ENCODE results near the gene U2SURP.
A peak's percentile ranks its signal among the peaks of the same experiment; 100 is the strongest.

The U2SURP gene

DNA sequence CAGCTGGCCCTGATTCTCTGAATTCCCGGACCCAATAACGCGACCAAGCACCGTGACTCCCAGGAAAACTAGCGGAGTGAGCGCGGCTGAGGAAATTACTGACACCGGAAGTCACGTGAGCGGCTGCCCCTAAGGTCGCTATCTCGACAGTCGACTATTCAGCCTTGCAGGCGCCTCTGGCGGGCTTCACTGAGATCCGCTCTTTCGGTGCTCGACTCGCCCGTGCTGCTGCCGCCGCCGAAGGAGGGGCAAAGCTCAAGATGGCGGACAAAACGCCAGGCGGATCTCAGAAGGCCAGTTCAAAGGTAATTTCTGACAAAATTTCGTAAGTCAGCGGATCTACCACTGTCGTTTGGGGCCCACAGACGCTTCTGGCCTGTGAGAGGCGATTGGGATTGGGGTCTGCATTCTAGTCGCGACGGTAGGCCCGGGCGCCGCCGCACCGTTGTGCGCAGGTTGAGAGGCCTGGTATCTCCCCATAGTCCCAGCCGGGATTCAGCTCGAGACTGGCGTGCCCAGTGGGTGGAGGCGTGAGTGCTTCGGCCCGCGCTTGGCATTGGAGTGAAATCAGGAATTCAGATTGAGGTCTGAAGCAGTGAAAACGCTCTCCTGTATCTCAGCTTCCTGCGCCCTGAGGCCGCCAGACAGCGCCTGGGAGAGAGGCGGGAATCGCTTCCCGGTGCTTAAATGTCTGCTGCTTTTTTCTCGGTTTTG, at the start of gene U2SURP:
TSS of gene U2SURP (plus strand) at position 202 of the 714 bp plus-strand sequence. CDS start at position 261, 59 bp downstream.
- DNase-seq, result peak; percentile 96

DNA sequence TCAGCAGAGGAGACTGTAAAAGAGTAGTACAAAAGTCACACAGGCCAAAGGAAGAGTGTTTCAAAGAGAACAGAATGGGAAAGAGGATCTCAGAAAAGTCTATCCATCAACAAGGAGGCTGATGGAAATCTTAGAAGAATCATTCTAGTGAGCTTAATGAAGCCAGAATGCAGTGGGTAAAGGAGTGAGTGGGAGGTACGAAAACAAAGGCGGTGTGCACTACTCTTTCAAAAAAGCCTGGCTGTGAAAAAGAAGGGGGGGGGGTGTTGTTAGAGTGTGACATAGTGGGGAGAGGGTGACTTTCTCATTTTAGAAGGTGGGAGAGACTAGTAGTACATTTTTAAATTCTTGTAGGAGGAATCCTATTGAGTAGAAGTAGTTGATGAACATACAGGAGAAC, 49.6 kb upstream of the U2SURP start:
- DNase-seq, result no peak

DNA sequence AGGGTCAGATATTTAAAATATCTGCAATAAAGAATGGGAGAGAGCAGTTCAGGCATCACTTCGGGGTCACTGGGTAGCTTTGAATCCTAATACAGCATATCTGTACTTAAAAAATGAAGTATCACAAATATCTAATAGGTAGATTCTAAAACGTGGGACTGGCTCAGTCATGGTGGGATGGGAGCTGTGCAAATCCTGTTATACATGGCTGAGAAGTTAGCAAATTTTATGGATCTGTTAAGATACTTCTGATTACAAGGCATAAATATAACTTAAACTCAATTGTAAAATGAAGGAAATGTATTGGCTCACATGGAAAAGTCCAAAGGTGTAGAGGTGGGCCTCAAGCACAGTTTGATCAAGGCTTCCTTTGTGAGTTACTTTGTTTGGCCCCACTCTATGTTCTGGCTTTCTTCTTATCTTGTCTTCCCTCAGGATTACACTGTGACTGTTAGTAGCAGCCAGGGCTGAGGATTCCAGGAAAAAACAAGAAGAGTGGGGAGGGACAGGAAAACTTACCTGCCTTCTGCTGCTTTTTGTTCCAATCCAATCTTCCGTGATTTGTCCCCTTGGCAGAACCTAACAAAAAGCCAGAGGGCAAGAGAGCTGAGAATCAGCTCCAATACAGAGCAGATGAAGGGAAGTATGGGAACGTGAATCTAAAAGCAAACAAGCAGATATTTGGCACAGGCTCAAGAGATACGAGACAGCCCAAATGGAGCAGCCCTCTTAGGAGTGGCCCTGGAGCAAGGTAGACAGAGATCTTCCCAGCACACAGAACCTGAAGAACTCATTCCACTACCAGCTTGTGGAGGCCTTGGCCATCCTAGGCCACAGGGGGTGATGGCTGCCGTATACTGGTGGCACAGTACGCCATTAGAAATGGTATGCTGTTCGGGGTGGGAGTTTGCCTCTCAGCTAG, 48.8 kb upstream of the U2SURP start:
- no peak for DNase-seq

DNA sequence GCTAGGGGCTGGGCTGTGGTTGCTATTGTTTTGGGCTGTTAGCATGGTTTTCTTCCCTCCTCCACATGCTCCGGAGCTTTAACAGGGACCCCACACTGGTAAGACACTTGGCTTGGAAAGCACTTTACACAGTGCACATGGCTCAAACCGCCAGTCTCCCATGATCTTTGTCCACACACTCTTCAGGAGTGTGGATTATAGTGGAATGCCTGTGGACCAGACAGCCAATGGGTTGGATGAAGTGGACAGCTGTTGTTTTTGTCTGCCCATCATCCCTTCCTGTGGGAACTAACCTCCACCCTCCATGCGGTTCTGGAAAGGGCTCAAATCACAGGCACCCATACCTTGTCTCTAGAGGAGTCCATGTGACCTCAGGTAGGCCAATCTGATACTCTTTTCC, 47.9 kb upstream of the U2SURP start:
- DNase-seq, result no peak

DNA sequence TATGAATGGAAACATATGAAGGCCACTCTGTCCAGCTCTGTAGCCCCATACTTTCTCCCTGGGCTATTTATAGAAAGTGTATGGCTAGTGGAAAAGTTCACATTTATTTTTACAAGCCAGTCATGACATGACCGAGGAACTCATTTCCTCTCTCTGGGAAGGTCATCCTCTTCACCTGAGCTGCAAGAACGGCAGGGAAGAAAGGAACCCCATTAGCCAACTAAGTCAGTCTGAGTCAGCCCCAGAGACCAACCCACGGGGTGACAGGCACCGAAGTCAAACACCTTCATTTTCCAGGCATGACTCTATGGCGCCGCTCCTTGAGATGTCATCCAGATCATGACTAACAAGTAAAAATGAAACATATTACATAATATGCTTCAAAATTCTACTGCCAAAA, 42.7 kb upstream of the U2SURP start:
- no peak for DNase-seq

DNA sequence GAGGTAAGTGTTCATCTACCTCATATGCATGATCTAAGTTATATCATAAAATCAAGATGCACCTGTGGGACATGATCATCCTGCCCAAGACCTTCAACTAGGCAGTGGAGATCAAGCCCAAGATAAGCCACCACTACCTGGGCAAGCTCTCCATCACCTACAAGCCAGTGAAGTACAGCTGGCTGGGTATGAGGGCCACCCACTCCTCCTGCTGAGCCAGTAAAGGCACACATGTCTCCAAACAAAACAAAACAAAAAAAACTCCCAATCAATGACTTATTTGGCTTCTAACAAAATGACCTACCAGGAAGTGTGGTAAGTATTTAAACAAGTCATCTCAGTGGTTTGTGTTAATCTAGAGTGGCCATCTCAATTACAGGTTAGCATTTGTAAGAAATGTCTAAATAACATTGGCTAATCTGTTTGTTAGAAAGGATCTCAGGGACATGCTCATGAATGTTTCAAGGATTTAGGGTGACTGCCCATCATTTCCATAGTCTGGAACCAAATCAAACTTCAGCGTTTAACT, 41.0 kb upstream of the U2SURP start:
- DNase-seq, result peak; percentile 23

DNA sequence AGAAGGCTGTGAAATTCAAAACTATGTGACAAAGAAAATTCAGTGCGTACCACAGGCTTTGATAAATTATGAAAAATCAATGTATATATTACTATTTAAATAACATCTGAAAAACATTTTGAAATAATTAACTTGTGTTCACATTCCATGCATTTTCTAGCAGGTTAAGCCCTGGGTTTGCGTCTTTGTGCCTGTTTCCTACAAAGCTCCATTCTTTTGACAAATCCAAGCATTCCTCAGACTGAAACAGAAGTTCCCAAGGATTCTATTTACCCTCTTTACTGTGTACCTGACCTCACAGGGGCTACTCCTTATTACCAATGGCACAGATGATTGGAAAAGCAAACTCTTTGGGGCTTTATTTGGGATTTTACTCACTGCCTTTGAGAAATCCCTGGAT, 39.8 kb upstream of the U2SURP start:
- no peak for DNase-seq

DNA sequence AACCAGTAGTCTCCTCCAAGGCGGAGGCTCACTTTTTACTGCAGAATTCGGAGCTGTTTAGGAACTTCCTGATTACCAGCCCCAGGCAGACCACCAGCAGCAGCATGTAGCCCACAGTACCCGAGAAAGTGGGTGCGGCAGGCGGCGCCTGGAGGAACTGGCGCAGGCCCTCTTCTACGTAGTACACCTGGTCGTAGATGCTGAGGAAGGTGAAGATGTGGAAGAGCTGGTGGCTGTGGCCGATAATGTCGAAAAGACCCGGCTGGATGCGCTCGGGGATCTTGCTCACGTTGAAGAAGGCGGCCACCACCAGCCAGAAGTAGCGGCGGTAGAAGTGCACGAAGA, 39.2 kb upstream of the U2SURP start:
- no peak for DNase-seq

DNA sequence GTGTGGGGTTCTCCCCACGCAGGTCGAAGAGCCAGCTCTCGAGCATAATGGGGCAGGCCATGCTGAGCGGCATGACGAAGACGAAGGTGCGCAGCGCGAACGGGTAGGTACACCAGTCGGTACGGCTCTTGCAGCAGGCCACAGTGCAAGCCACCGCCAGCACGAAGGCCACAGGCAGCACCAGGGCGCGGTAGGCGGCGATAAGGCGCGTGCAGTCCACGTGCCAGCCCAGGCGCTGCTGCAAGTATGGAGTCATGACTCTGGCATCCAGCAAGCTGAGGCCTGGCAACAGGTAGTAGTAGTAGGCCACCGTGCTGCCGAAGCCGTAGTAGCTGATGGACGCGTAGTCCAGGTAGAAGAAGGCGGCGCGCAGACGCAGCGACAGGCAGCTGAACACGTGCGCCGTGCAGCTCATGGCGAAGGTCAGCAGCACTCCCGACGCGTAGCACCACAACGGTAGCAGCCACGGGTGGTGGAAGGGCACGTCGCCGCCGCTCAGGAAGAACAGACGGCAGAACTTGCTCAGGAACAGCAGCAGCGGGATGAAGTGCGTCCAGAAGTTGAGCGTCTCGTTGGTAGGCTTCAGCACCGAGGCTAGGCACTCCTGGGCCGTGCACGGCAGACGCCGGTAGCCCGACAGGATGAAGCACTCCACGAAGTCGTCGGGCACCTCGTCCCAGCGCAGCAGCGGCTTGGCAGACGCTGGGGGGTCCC, 38.7 kb upstream of the U2SURP start:
- no peak for DNase-seq

DNA sequence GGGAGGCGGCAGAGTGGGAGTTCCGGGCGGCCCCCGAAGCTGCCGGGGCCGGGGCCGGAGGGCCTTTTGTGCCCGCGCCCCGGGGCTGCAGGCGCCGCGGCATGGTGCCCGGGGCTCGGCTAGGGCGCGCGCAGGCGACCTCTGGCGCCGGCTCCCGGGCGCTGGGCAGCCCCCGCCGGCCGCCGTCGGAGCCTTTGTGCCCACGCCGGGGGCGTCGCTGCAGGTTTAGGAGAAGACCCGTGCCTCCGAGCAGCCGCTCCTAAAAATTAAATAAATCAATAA, 38.2 kb upstream of the U2SURP start:
- no peak for DNase-seq

DNA sequence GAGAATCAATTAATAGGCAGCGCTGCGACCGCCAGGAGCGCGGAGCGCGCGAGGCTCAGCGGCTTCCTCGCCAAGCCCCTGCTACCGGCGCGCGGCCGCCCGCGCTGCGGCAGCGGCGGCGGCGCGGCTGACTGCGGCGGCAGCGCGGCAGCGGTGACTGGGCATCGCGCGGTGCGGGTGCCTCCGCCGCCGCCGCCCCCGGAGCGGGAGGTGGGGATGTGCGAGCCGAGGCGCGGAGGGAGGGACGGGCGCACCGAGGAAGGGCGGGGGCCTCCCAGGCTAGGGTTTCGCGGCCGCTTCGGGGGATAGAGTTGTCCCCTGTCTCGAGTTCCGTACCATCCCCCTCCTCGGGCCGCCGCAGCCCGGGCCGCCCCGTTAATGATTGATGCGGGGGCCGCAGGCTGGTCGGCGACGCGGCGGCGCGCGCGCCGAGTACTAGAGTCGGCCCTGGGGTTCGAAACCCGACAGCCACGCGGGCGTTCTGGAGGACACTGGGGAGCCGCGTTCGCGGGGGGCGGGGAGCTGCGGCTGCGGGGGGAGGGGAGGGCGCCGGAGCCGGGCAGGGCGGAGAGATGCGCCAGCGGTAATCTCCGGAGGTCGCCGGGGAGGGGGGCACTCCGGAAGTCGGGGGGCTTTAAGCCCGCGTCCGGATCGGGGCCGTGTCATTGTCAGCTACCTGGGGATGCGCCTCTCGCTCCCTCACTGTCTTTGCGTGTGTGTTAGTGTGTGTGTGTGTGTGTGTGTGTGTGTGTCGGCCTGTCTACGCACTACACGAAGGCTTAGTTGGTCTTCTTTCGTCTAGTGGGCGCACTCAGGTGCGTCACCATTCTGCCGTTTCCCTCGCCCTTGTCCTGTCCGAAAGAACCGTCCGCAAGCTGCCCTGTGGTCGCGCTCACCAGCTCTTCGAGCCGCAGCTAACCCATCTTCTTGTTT, 37.6 kb upstream of the U2SURP start, which contains the start of gene PAQR9:
TSS of gene PAQR9 (minus strand) at position 159 of the 933 bp plus-strand sequence. CDS start 338 bp downstream, outside the sequence.
- no peak for DNase-seq

DNA sequence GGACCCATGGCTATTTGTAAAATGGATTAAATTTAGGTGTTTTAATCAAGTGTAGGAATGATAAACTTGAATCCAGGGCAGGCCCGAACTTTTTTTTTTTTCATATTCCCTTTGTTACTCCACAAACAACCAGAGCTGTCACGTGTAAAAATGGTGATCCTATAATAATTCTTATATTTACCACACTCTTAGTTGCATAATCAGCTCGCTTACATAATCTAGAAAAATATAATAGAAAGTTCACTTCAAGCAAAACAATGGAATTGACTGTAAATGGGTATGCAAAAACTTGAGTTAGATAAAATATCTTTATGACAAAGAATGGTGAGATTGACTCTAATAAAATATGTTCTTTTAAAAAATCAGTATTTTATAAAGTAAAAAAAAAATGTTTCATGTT, 35.8 kb upstream of the U2SURP start:
- no peak for DNase-seq

DNA sequence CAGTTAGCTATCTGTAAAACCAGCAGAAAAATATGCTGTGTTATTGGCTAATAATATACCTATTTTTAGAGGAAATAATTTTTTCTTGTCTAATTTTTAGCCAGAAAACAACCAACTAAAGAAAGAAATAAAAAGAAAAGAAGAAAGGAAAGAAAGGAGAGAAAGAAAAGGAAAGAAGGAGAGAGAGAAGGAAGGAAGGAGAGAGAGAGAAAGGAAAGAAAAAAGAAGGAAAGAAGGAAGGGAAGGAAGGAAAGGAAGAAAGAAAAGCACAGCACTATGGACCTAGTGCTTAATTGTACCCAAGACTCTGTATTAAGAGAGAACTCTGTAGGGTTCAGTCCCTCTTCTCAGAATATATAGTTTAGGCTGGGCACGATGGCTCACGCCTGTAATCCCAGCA, 34.6 kb upstream of the U2SURP start:
- no peak for DNase-seq

DNA sequence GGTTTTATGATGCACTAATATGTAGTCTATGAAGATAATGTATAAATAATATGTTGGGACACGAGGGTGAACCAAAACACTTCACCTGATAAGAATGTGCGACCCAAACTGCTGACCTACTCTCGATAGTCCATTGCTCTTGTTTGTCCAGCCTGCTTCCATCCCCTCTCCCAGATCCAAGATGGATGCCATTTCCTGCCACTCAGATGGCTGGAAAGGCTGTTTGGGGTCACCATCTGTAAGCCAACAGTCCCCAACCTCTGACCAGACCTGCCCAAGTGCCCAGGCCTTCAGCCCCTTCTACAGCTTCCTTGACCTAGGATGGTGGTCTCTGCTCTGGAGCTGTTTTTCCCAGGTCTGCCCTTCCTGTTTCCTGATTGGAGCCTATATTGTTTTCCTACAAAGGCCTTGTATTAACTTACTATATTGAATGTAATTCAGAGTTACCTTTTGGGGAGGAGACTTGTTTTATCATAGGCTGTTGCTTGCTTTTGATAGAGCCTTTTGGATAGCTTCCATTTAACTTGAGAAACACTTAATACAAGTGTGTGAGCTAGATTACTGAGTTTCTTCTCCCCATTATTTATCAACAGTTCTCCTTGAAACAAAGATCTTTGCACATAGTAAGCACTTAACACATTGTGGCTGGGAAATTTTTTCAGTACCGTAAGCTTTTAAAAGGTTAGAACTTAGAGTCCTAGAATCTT, 32.9 kb upstream of the U2SURP start:
- no peak for DNase-seq

DNA sequence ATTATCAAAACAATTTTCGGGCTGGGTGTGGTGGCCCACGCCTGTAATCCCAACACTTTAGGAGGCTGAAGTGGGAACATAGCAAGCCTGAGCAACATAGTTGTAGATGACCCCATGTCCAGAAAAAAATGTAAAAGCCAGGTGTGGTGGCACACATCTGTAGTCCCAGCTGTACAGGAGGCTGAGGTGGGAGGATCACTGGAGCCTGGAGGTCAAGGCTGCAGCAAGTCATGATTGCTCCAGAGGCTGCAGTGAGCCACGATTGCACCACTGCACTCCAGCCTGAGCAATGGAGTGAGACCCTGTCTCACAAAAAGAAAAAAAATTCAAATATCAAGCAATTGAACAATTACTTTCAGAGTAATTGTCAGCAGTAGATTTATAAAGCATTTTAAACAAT, 29.9 kb upstream of the U2SURP start:
- DNase-seq, result no peak

DNA sequence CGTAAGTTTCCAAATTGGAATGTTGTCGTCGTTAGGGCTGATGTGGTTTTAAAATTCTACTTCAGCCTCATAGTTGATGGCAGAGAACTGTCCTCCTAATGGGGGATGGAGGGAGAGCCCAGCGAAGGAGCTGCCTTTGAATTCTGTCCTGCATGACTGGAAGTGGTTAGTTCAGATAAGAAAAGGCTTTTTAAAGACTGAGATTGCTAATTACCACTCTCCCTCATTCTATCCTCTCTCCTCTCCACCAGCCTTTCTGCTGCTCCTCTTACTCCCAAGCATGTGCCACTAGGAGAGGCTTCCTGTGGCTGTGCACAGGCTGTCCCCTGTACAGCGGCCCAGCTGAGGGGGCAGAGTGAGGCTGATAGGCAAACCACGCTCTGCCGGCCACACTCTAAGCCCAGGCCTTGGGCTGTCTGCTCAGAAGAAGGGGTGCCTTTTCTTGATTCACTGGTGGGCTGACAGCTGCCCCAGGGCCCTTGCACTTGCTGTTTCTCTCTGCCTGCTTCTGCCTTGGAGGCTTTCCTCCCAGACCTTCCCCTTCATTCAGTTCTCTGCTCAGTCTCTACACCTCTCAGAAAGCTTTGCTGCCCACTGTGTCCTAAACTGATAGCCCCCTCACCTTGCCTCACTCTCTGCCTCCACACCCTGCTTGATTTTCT, 29.1 kb upstream of the U2SURP start:
- DNase-seq, result no peak

DNA sequence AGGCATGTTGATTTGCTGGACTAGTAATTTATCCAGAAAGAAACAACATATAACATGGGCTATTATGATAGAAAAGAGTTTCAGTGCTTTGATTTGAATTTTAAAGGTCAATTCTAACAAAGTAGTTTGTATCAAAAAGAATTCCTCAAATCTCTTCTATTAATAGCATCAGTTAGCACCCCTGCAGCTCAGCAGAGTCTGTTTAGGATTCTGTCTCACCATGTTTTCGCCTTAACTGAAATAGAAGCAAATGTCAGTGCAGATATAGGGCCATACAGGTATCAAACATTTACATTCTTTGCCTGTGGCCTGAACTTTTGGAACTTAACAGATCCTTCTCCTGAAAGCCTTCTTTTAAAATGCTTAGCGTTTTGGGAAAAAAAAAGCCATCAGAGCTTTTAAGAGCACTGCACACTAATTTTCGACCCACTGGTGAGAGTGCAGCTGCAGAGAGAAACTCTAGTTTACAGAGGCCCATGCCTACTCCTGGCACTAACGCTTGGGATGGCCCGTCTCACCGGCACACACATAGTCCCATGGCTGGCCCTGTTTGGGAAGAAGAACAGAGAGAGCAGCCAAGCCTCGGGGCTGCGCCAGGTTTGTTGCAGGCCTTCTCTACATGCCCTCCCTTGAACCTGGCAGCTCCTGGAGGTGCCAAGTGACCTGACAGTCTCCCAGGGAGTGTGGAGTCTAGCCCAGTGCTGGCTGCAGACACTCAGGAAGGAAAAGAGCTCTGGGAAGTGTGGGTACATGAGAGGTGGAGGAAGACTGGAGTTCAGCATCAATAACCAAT, 28.0 kb upstream of the U2SURP start:
- no peak for DNase-seq

DNA sequence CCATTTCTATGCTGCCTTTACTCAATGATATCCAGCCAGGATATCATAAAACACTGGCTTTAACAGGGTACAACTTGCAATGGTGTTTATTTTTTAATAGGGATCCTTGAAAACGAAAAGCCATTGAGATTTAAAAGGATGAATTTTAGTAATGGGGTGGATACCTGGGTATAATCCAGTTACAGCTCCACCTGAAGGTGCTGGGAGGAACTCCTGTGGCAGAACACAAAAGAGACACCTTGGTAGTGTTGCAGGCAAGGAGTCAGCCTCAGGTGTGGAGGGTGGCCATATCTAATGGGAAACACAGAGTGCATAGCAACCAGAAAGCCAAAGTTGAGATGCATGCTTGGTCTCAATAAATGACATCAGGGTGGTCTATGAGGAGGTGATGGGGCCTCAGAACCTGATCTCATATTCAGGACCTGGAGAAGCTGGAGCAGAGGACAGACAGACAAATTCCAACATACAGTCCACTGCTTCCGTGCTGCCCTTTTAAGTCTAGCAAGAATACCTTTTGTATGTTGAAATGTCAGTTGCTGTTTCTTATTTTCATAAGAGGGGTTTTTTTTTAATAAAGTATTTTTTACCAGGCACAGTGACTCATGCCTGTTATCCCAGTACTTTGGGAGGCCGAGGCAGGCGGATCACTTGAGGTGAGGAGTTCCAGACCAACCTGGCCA, 25.9 kb upstream of the U2SURP start:
- no peak for DNase-seq

DNA sequence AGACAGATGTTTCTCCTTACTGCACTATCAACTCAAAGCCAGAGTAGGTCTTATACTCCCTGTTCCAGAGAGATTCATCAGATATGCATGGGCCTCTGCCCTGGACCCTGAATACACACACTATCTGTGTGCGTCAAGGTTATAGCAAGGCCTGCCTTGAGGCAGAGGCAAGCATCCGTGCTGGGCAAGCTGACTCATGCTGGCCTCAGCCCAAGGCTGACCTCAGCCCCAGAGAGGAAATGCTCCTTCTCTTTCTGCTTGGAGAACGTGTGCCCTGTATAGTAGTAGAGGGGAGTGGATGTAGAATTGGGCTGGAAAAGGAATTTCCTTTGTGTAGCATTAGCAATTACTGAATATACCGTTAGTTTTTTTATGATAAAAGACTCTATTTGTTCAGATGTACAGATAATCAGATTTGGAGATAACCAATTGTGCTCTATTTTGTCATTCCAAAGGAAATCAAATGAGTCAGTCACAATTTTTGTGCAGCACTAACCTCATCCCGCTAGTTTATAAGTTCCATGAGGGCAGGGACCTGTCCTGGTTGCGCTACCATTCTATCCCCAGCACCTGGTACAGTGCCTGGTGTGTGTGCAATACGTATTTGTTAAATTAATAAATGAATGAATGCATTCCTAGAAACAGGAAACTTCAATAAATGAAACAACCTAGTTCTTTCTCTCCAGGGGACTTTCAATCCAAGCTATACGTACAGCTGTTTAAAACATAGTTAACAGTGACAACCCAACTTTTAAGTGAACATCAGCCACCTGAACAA, 24.6 kb upstream of the U2SURP start:
- DNase-seq, result no peak

Data from DMS153 (cell line).